Uterus (tissue), 2 donors: Measurements from ENCODE around the gene FGF4.

Experiments
- CTCF ChIP-seq, 4 experiments: fragments of 200-600 bp in 2 of 4; fragments of 450-650 bp in 2 of 4; sonication (generic) in 2 of 4; IDR thresholded peaks; one replicate each; pipeline ENCODE4 v1.5.1; 2016 to 2019; ENCODE audit warnings: antibody characterized with exemption in 4 of 4, mild to moderate bottlenecking in 2 of 4, moderate library complexity in 1 of 4
- POLR2A ChIP-seq, 2 donors: fragments of 450-650 bp; IDR thresholded peaks; one replicate each; pipeline ENCODE4 v1.6.1; 2016; ENCODE audit warnings: antibody characterized with exemption in 2 of 2, mild to moderate bottlenecking in 1 of 2, moderate library complexity in 1 of 2

DNA sequence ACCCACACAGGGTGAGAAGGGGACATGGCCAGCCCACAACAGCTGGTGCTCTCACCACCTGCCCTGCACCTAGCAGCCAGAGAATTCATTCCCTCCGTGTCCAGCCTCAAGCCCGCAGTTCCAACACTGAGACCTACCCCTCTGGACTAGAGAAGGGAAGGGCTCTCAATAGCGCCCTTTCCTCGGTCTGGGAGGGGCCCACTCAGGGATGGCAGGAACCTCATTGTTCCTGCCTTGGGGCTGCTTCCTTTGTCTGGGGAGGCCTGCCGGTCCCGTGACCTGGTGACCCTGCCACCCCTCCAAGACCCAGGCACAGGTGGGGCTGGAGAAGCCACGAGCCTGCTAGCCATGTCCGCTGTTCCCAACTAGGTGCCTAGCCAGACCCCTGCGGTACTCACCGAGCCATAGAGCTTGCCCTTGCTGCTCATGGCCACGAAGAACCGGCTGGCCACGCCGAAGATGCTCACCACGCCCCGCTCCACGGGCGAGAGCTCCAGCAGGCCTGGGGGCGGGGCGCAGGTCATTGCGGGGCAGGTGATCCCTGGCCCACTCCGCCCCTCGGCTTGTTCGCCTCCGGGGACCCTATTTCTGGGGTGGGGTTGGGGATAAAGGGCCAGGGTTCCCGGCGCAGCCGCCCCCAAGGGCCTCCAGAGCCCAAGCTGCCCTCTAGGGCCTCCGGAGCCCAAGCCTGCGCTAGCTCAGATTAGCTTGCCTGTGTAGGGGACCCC, 1.4 kb downstream of the FGF4 start:
- TF ChIP-seq CTCF (IDR thresholded peaks at IDR 0.05) = no peak
- TF ChIP-seq POLR2A (IDR thresholded peaks at IDR 0.05) = no peak
